Stimulated activated effector memory CD8-positive, alpha-beta T cell treated with anti-CD3 and anti-CD28 coated beads, Interleukin-12 subunit alpha, Interleukin-12 subunit beta, amount 100 ng/mL, for 72 hours (primary cell): ENCODE results near the gene SPTSSB.

Experiments
- ATAC-seq: fragments of 150-1000 bp; cut with Tn5 transposase; 2 replicates; pipeline ENCODE4 v1.10.0; 2021
- DNase-seq, 2 donors: peaks; one replicate each; pipeline ENCODE4 v3.0.0; 2021 to 2022; ENCODE audit warnings: low spot score in 2 of 2
- H3K27ac Mint-ChIP-seq: one replicate; pipeline ENCODE4 v1.8.0; 2022; ENCODE audit warnings: mild to moderate bottlenecking, mixed read lengths
- H3K36me3 Mint-ChIP-seq: one replicate; pipeline ENCODE4 v1.8.0; 2022; ENCODE audit warnings: mild to moderate bottlenecking, mixed read lengths
- H3K4me1 Mint-ChIP-seq: one replicate; pipeline ENCODE4 v1.8.0; 2022; ENCODE audit warnings: mixed read lengths
- H3K4me3 Mint-ChIP-seq: one replicate; pipeline ENCODE4 v1.8.0; 2022; ENCODE audit warnings: mild to moderate bottlenecking, mixed read lengths
- H3K9me3 Mint-ChIP-seq: one replicate; pipeline ENCODE4 v1.8.0; 2022; ENCODE audit warnings: mixed read lengths

The SPTSSB gene

DNA sequence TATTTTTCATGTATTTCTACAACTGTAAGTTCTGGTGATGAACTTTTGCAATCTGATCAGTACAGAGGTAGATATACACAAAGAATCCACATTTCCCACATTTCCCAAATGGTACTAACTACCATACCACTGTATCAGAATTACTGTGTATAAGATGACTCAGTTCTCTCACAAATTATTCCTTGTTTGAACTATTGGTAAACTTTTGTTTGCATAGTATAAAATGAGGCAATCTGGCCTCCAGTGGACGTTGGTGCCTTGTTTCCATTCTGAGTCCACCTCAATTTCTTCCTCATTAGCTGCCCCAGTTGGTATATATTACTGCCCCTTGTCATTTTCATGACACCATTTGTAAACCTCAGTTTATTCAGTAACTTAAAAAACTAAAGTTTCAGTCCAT lies 38.5 kb downstream of the SPTSSB start:
- H3K36me3 Mint-ChIP-seq = no peaks in the 10 kb centered on the region
- no peaks in the 10 kb centered on the region for H3K9me3 Mint-ChIP-seq
- ATAC-seq = no peak

DNA sequence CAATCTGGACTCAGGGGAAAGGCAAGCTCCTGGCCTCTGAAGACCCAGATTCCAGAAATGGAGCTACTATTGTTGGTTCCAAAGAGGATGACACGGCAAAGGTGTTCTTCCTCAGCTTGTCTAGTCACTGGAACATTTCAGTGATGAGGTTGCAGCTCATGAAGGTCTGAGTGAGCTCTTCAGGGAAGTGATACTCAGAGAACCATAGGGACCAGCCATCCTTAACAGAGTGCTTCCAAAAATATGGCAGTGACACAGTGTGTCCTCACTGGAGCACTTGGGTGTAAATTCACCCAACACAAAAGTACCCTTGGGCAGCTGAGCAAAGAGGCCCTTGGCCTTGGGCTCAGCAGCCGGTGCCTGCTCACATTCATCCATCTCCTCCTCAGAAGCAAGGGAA lies 46.3 kb downstream of the SPTSSB start:
- ATAC-seq (no peak), DNase-seq (no peak)
- Mint-ChIP-seq H3K27ac (no peak overlapping the region), H3K4me3 (no peak overlapping the region), H3K4me1 (no peaks in the 10 kb centered on the region), H3K9me3 (peaks cover 10% of the 10 kb centered on the region), H3K36me3 (peaks cover 4% of the 10 kb centered on the region)

More for the DNA sequence above, 38.5 kb downstream of the SPTSSB start:
- no peak for DNase-seq
- H3K4me3 Mint-ChIP-seq = no peak overlapping the region
- no peaks in the 10 kb centered on the region for H3K4me1 Mint-ChIP-seq
- H3K27ac Mint-ChIP-seq = no peak overlapping the region

DNA sequence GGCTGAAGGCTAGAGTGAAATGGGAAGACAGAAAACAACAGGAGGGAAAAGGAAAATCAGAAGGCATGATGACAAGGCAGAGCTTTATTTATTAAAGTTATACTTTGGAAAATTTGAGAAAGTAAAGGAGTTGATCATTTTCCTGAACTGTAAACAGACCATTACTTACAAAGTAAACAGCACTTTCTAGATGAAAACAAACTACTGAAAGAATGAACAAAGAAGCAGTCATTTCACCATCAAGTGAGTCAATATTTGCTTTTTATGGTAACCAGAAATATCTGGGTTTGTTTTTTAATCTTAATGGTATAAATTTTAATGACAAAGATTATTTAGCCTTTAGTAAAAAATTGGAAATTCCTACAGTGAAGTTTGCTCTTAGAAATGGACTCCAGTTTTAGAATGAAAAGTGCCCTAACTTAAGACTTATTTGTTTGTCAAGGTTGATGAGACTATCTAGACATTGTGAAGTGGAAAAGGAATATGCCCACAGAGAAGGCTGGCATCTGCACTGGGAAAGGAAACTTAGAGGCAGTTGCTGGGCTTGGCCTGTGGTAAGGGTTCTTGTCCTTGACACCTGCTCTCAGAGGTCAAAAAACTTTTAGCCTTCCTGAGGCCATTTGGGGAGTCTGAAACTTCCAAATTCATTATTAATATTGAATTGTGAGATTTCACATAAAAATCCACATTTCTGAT lies 47.2 kb downstream of the SPTSSB start:
- Mint-ChIP-seq H3K36me3 (peaks cover 4% of the 10 kb centered on the region), H3K4me3 (no peak overlapping the region), H3K27ac (no peak overlapping the region), H3K9me3 (peaks cover 10% of the 10 kb centered on the region), H3K4me1 (no peaks in the 10 kb centered on the region)
- no peak for DNase-seq
- ATAC-seq = no peak

DNA sequence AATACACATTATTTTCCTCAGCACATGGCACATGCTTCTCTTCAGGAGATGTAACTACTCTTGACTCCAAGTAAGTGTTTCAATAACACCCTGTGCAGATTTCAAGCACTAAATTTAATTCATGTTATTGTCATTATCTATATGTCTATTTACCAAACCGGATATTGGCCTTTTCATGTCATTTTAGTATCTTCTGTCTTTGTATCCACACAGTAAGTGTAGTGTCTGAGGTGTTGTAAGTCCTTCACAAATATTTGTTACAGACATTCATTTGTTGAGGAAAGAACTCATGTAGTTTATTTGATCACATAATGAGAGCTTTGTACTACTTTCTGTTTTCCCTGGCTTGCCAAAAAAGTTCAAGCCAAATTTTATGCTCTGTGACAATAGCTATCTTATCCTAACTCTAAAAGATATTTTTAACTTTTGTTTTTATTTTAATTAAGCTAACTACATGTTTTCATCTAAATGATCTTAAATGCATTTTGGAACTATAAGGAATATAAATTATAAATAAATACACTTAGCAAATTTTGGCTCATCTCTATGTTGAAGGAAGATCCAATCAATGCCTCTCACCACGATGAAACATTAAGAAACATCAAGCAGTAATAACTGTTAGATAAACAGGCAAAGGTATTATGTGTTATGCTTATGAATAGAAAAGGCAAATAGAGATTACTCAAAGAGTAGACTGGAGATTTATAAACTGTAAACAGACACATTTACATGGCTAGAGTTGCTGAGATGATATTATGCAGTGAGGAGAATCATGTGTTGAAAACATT lies 48.3 kb downstream of the SPTSSB start:
- H3K4me1 Mint-ChIP-seq = peaks cover 1% of the 10 kb centered on the region
- DNase-seq (no peak), ATAC-seq (no peak)
- no peak overlapping the region for H3K27ac Mint-ChIP-seq
- peaks cover 4% of the 10 kb centered on the region for H3K36me3 Mint-ChIP-seq
- H3K9me3 Mint-ChIP-seq = peaks cover 10% of the 10 kb centered on the region
- no peak overlapping the region for H3K4me3 Mint-ChIP-seq

DNA sequence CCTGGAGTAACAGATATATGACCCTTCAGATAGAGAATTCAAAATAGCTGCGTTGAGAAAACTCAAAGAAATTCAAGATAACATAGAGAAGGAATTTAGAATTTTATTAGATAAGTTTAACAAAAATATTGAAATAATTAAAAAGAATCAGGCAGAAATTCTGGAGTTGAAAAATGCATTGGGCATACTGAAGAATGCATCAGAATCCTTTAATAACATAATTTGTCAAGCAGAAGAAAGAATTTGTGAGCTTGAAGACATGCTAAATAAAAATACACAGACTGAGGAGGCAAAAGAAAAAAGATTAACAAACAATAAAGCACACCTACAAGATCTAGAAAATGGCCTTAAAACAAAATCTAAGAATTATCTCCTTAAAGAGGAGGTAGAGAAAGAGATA lies 50.5 kb downstream of the SPTSSB start:
- H3K36me3 Mint-ChIP-seq = peaks cover 4% of the 10 kb centered on the region
- H3K4me3 Mint-ChIP-seq = no peak overlapping the region
- ATAC-seq = no peak

DNA sequence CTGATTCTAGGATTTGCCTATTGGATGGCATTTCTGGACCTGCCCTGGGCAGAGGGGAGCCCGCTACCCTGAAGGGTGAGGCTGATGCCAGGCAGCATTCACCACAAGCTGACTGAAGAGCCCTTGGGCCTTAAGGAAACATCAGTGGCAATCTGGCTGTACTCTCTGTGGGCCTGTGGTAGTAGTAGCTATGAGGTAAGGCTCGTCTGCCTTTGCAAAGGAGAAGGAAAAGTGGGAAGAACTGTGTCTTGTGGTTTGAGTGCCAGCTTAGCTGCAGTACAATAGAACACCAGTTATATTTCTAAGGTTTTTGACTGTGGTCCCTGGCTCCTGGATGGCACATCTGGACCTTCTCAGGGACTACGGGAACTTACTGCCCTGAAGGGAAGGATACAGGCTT lies 51.5 kb downstream of the SPTSSB start:
- Mint-ChIP-seq H3K9me3 (peaks cover 10% of the 10 kb centered on the region), H3K4me1 (peaks cover 9% of the 10 kb centered on the region), H3K36me3 (peaks cover 4% of the 10 kb centered on the region), H3K4me3 (no peak overlapping the region), H3K27ac (no peak overlapping the region)
- DNase-seq (no peak), ATAC-seq (no peak)

More for the DNA sequence above, 50.5 kb downstream of the SPTSSB start:
- peaks cover 10% of the 10 kb centered on the region for H3K9me3 Mint-ChIP-seq
- H3K27ac Mint-ChIP-seq = no peak overlapping the region
- H3K4me1 Mint-ChIP-seq = peaks cover 9% of the 10 kb centered on the region
- no peak for DNase-seq

DNA sequence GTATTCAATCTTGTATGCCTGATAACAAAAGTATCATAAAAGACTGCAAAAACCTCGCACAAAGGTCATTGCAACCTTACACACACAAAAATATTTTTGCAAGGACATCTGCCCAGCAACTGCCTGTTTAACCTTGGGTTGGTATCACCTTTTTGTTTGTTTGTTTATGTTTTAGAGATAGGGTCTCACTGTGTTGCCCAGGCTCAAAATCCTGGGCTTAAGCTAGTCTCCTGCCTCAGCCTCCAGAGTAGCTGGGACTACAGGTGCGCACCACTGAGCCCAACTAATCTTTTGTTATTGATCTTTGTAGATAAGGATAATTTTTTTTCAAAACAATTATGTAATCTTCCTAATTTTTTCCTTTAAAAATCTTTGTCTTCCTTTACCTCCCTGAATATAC lies 54.2 kb downstream of the SPTSSB start:
- ATAC-seq (no peak), DNase-seq (no peak)
- Mint-ChIP-seq H3K4me1 (peaks cover 27% of the 10 kb centered on the region), H3K4me3 (no peak overlapping the region), H3K36me3 (peaks cover 9% of the 10 kb centered on the region), H3K9me3 (peaks cover 10% of the 10 kb centered on the region), H3K27ac (no peak overlapping the region)

DNA sequence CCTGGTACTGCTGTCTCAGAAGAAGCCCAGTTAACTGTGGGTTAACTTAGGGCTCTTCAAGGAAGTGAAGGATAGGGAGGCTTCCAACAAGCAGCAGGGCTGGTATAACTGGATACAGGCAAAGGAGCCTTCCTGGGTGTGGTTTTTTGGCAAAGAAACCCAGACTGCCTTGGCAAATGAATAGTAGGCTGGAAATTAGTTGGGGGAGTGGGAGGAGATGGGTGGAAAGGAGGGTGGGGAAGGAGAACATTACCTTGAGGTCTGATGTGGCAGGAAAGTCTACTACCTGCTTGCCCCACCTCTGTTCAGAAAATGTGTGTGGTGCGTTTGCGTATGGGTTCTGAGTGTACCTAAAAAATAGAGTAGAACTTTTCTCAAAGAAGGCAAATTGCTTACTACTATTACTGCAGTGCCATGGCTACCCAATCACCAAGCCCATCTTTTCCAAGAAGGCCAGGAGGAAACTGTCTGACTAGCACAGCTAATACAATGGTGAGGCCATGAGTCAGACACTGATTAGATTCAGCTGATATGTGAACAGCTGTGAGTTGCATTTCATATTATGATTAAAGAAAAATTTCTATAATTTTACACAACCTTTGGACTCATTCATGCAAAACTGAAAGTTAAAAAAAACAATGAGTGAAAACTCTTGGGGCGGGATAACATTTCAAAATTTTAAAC lies 55.2 kb downstream of the SPTSSB start:
- no peak for ATAC-seq
- no peak for DNase-seq
- no peak overlapping the region for H3K27ac Mint-ChIP-seq
- H3K9me3 Mint-ChIP-seq = peaks cover 8% of the 10 kb centered on the region
- peaks cover 36% of the 10 kb centered on the region for H3K4me1 Mint-ChIP-seq
- H3K36me3 Mint-ChIP-seq = peaks cover 8% of the 10 kb centered on the region
- H3K4me3 Mint-ChIP-seq = no peak overlapping the region

DNA sequence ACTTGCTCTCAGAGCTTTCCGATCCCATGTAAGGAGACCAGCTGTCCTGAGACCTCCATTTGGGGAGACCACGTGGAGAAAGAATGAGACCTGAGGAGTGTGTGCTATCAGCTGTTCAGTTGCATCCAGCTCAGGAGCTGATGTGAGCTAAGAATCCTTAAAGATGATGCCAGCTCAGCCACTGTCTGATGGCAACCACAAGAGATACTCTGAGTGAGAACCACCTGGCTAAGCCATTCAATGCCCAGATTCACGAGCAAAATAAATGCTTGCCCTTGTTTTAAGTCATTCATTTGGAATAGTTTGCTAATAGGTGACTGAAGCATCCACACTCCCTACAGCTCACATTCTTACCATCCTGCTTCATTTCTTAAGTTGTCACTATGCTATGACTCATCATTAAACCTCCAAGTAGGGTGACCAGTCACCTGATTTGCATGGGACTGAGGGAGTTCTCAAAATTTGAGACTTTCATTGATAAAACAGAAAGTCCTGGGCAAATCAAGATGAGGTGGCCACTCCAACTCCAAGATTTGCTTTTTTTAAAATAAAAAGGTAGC lies 56.4 kb downstream of the SPTSSB start:
- DNase-seq (no peak), ATAC-seq (no peak)
- no peaks in the 10 kb centered on the region for H3K9me3 Mint-ChIP-seq
- H3K27ac Mint-ChIP-seq = no peak overlapping the region
- peaks cover 48% of the 10 kb centered on the region for H3K4me1 Mint-ChIP-seq
- peaks cover 14% of the 10 kb centered on the region for H3K36me3 Mint-ChIP-seq
- no peak overlapping the region for H3K4me3 Mint-ChIP-seq

DNA sequence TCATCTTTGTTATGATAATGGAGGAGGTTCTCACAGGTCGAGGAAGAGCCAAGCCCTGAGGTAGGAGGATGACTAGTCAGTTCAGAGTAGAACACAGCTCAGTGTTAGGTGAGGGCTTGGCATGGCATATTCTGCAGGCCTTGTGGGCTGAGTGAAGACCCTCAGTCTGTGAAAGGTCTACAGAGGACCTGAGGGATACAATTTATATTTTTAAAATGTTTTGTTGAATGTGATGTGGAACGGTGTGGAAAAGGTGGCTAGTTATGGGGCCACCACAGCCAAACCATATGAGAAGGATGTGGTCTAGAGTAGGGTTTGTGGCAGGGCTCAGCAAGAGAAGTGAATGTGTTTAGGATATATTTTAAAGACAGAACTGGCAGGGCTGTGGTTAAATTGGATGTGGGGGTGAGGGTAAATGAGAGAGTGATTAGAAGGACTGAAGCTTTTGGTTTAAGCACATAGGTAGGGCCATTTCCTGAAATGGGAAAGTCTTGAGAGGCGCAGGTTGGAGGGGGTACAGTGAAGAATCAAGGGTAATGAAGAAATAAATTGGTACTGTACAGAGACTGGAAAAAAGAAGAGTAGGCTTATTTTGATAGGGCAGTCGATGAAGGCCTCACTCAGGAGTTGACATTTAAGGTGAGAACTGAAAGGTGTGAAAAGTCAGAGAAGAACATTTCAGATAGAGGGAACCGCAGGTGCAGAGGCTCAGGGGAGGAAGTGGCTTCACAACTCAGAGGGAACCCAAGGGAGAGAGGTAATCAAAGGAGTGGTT lies 60.5 kb downstream of the SPTSSB start:
- Mint-ChIP-seq H3K36me3 (peaks cover 14% of the 10 kb centered on the region), H3K9me3 (peaks cover 8% of the 10 kb centered on the region), H3K4me1 (peaks cover 41% of the 10 kb centered on the region), H3K27ac (peak overlapping the region; percentile 24), H3K4me3 (peak overlapping the region; percentile 17)
- ATAC-seq (peak; percentile 95), DNase-seq (peak; percentile 18 to 75)

DNA sequence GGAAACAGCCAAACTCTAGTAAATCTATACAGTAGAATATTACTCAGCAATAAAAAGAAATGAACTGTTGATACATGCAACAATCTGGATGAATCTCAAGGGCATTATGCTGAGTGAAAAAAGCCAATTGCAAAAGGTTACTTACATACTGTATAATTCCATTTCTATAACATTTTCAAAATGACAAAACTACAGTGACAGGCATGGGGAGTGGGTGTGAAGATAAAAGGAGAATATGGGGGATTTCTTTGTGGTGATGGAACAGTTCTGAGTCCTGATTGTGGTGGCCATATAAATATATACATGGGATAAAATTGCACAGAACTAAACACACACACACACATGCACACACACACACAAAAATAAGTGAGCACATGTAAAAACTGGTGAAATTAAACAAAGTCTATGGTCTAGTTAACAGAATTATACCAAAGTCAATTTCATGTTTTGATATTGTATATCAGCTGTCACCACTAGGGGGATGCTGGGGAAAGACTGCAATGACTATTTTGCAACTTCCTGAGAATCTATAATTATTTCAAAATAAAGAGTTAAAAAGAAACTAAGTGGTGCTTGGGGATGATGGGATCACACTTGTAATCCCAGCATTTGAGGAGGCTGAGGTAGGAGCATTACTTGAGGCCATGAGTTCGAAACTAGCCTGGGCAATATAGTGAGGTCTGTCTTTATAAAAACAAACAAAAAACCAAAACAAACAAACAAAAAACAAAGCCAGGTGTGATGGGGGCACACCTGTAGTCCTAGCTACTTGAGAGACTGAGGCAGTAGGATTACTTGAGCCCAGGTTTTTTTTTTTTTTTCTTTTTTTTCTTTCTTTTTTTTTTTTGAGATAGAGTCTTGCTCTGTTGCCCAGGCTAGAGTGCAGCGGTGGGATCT lies 66.0 kb downstream of the SPTSSB start:
- Mint-ChIP-seq H3K27ac (no peak overlapping the region), H3K4me1 (peaks cover 6% of the 10 kb centered on the region), H3K4me3 (no peak overlapping the region), H3K36me3 (peaks cover under 1% of the 10 kb centered on the region), H3K9me3 (peaks cover 8% of the 10 kb centered on the region)
- ATAC-seq = no peak
- no peak for DNase-seq

DNA sequence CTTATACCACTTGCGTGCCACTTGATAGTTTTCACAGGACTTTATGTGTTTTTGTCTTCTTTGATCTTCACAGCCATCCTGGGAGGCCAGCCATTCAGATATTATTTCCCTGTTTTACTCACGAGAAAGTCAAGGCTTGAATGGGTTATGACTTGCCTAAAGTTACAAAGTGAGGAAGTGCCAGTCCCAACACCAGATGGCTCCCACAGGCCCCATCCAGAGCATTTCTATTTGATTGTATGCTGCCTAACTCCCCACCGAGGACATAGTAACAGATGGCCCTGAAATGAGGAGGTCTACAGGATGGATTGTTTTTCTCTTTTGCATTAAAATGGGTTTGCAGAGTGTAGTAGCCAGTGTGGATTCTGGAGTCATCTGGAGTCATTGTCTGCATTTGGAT lies 74.5 kb downstream of the SPTSSB start:
- H3K36me3 Mint-ChIP-seq = no peaks in the 10 kb centered on the region
- H3K27ac Mint-ChIP-seq = no peak overlapping the region
- ATAC-seq (no peak), DNase-seq (no peak)
- peaks cover 9% of the 10 kb centered on the region for H3K9me3 Mint-ChIP-seq
- no peak overlapping the region for H3K4me3 Mint-ChIP-seq
- no peaks in the 10 kb centered on the region for H3K4me1 Mint-ChIP-seq

DNA sequence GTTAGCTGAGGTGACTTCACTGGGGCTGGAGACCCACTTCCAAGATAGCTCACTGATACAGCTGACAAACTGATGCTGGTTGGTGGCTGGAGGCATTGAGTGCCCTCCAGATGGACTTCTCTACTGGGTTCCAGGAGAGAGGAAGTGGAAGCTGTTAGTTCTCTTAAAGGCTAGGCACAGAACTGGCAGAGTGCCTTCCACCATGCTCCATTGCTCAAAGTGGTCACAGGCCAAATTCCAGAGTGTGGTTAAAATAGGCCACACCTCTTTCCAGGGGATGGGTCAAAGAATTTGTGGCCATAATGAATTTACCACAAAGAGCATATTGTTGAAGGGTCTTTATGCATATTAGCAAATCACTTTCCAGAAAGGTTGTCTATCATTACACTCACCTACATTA lies 76.0 kb downstream of the SPTSSB start:
- peaks cover 9% of the 10 kb centered on the region for H3K9me3 Mint-ChIP-seq
- no peaks in the 10 kb centered on the region for H3K36me3 Mint-ChIP-seq
- ATAC-seq (no peak), DNase-seq (no peak)
- H3K4me1 Mint-ChIP-seq = no peaks in the 10 kb centered on the region
- H3K27ac Mint-ChIP-seq = no peak overlapping the region
- H3K4me3 Mint-ChIP-seq = no peak overlapping the region
